HG03565 (cell line): Measurements from ENCODE around the gene TMEM154.

Source experiments
- ATAC-seq: cut with Tn5 transposase; IDR thresholded peaks from one replicate; pipeline ENCODE4 v1.9.1; 2021; ENCODE audit warnings: mild to moderate bottlenecking, moderate library complexity; ENCODE audit not compliant: unreplicated experiment

TMEM154 gene, protein sequence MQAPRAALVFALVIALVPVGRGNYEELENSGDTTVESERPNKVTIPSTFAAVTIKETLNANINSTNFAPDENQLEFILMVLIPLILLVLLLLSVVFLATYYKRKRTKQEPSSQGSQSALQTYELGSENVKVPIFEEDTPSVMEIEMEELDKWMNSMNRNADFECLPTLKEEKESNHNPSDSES

DNA sequence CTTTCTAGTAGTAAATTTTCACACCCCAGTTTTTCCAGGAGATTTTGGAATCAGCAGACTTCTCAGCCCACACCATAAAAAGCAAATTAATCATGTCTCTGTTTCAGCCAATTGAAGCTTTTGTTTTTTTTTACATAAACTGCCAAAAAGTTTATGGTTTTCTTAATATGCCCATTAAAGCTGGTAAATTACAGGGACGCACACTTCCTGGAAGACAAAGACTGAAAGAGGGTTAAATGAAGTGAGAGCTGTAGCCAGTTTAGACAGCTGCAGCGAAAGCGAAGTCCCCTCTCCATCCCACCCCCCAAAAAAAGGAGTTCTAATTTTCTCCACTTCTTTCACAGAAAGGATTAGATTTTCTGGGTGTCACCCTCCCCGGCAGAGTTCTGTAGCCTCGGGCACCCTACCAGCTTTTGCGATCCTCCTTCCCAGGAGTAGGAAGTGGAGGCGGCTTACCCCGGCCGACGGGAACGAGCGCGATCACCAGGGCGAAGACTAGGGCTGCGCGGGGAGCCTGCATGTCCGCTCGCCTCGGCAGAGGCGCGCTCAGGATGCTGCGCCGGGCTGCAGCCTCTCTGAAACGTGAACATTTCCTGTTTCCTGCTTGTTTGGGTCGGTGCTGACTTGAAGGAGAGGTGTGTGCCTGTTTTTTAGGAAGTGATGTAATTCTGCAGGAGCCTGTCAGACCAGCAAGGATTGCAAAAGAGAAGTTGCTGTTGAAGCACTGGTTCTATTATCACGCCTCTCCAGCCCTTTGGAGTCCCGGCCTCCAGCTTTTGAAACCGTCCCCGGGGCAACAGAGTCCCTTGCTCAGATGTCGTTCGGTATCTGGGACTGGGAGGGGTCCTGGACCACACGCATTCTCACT lies at the start of gene TMEM154:
Gene TMEM154 (minus strand): TSS at position 584 of the 868 bp plus-strand sequence. CDS start 64 bp downstream, at position 520.
- peak; percentile 56 for ATAC-seq

DNA sequence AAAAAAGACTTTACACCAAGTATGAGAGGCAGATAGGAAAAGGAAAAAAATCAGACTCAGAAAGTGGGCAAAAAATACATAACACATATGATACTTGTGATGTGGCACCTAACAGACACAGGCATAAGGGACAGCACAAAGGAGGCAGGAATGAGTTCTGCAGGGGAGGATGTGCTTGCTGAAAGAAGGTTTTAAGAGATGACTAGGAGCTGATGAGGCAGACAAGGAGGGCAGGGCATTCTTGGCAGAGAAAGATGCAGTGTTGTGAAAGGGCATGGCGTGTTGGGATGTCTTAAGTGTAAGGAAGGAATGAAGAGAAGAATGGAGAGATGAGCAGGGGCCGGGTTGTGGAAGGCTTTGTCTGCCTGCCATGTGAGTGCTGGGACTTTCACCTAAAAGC lies 49.7 kb upstream of the TMEM154 start:
- no peak for ATAC-seq

DNA sequence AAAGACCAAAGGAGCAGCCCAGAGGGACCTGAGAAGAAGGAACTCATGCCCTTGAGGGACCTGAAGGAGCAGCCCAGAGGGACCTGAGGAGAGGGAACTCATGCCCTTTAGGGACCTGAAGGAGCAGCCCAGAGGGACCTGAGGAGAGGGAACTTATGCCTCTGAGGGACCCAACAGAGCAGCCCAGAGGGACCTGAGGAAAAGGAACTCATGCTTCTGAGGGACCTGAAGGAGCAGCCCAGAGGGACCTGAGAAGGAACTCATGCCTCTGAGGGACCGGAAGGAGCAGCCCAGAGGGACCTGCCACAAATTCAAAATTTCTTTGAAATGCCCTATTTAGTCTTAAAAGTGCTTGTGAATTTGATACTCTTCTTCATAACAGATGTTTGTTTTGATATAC lies 48.5 kb upstream of the TMEM154 start:
- ATAC-seq = no peak

DNA sequence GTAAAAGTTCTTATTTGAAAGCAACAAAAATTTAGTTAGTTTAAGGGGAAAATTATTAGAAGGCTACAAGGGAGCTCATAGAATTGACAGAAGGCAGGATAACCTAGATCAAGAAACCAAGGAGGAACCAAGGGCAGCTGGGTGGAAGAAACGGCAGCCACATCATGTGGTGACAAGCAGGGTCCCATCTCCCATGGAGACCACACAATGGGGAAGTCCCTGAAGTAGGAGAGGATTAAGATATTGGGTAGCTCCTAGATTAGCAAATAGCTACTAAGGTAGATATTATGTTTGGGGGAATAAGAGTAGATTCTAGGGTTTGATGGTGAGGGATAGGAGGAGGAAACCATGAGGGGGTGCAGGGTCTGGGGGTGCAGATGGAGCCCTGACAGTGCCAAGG lies 48.0 kb upstream of the TMEM154 start:
- ATAC-seq = no peak

DNA sequence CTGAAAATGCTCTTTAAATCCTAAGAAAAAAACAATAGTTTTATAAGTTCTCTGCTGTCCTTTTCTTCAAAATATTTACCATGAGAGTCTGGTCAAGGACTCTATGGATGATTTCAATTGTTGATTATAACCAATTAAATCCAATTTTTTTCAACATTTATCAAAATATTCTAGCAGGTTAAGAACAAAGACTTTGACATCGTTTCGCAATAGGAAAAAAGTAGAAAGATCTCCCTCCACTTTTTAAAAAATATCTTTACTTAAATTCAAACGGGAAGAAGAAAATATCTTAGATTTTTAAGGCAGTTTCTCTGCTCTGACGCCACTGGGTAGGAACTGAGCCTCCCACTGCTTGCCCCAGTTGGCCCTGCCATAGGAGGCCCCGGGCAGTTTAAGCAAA lies 44.7 kb upstream of the TMEM154 start:
- no peak for ATAC-seq

DNA sequence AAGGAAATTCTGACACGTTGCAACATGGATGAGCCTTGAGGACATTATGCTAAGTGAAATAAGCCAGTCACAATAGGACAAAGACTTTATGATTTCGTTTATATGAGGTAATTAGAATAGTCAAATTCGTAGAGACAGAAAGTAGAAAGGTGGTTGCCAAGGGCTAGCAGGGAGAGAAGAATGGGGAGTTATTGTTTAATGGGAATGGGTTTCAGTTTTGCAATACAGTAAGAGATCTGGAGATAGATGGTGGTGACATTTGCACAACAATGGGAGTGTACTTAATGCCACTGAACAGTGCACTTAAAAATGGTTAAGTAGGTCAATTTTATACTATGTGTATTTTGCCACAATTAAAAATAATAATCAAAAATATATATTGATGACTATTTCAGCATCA lies 43.4 kb upstream of the TMEM154 start:
- no peak for ATAC-seq

DNA sequence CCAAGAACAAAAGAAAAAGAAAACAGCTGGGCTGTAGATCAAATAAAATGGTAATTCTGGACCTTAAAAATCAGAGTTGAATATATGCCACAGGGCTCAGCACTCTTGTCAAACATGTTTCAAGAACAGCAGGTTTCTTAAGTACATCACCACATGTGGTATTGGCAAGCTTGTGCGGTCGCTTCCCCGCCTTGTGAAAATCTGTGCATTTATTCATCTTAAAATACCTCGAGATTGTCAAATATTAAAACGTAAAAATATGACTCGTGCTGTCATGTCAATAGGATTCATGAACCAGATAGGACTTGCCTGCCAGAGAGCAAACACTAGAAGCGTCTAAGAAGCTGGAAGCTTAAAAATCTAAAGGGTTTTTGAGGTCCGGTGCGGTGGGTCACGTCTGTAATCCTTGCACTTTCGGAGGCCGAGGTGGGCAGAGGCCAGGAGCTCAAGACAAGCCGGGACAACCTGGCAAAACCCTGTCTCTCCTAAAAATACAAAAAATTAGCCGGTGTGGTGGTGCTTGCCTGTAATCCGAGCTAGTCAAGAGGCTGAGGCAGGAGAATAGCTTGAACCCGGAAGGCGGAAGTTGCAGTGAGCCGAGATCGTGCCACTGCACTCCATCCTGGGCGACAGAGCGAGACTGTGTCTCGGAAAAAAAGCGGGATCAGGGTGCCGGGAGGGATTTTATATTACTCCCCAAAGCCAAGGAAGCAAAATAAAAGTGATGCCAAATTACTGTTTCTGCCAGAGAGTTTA lies 40.2 kb upstream of the TMEM154 start:
- ATAC-seq = no peak

DNA sequence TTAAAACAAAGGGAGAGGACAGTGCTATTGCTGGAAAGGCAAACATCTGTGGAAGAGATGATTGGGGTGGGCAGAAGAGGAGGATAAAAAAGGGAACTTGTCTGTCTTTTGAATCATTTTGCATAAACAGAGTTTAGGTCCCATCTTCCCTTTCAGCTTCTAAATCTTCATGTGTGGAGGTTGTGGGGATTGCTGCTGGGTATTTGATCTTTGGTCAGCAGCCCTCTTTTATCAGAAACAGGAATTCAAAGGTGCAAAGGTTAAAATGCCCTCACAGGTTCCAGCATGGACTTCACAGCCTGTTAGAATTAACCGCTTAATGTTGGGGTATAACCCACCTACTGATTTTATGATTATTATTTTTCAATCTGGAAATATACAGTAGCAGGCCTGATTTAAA lies 39.5 kb upstream of the TMEM154 start:
- ATAC-seq = no peak

DNA sequence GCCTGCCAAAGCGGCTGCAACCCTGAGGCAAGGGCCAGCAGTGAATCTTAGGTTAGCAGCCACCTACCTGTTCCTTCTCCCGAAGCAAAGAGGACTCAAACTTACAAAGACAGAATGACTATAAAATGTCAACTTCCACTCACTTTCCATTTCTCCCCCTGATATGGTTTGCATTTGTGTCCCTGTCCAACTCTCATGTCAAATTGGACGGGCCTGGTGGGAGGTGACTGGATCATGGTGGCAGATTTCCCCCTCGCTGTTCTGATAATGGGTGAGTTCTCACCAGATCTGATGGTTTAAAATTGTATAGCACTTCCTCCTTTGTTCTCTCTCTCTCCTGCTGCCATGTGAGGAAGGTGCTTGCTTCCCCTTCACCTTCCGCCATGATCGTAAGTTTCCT lies 35.3 kb upstream of the TMEM154 start:
- ATAC-seq = no peak

DNA sequence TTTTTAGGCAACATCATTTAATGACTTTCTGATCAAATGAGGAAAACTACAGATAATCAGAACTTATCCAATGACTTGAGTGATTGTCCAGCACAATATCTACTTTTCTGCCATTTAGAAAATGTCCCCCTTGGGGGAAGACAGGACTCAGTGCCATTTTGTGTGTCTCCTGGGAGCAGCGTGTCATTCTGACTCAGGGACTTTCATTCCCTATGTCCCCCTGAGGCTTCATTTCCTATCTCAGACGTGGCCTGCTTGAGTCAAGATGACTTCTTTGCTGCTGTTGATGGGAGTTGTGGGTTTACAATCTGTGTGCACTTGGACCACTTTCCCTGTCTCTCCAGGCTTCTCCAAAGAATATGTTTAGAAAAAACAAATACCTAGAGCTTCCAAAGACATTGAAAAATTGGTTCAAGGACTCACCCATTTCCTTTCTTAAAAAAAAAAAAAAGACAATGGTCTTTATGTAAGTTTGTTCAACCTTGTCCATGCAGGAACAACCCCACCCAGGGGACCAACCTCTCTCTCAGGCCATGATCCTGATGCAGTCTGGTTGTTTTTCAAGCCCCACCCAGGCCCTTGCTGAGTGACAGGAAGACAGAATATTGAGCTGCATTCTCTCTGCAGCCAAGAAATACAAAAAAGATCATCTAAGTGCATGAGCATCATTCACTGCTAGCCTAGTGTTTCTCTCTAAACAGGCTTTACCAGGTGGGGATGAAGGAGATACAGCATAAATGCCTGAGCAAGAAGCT lies 34.3 kb upstream of the TMEM154 start:
- ATAC-seq = no peak

DNA sequence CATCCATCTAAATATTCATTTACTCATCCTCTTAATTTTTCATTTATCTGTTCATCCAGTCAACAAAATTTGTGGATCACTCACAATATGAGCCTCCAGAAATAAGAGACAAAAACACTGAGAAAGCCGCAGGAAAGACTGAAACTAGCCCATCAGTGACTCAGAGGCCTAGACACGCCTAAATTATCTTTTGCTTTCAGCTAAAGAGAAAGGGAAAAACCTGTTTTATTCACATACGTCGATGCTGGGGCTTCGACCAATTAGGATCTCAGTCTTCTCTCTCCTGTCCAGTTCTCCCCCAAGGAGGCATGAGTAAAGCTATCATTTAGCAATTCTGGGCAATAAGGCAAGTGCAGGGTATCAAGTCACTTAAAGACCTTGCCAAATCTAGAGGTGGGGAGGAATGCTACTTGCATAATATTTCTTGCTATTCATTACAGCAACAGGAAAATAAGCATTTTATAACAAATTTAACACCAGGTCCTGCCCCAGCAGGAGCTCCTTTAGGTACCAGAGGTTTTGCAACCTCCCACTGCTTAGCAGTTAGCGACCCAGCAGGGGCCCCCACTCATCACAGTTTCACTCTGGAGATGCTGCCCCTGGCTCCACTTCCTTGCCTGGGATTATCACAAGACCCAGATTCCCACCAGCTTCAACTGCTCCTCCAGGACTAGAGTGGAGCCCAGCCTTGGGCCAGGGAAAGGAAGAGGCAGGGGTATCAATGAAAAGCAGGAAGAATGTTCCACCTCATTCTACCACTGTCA lies 30.1 kb upstream of the TMEM154 start:
- peak; percentile 54 for ATAC-seq

DNA sequence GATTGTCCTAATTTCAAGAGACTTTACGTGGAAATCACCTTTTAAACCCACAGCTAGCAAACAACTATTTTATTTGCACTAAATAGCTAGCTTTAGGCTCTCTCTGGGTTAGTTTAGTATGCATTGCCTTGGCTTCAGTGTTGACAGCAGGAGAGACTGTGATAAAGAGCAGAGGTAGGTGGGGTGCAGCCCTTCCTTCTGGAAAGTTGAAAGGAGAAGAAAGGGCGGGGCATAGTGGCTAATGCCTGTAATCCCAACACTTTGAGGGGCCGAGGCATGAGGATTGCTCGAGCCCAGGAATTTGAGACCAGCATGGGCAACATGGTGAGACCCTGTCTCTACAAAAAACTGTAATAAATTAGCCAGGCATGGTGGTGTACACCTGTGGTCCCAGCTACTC lies 29.0 kb upstream of the TMEM154 start:
- no peak for ATAC-seq

DNA sequence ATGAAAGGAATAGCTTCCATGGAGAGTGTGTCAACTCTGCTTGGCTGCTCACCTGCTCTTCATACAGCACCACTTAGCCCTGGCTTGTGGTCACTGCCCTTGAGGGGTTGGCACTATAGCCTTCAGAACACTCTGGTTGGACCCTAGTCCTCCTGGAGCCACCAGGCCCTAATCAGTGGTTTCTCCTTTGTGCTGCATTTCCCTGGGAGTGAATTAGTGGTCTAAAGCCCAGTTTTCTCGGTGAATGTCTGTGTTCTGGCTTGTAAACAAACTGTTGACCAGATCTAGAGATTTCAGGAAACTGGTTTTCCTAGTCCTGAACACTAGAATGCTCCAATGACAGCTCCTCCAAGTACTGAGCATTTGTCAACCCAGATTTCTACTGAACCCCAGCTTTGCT lies 28.6 kb upstream of the TMEM154 start:
- no peak for ATAC-seq

DNA sequence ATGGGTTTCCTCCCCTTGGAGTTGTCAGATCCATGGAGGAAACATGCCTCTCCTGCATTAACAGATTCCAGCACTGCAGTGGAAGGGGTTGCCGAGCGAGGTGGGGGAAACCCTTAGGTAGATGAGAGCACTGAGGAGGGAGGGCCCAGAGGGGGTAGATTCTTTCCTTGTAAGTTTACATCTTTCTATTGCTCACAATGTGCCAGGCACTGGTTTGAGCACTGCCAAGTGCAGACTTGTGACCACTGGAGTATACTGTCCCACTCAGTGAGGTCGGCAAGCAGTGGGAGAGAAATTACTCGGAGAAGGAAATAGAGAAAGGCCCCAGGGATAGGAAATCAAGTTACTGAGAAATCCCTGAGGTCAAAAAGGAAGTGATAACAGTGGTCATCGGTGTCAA lies 27.8 kb upstream of the TMEM154 start:
- ATAC-seq = no peak

DNA sequence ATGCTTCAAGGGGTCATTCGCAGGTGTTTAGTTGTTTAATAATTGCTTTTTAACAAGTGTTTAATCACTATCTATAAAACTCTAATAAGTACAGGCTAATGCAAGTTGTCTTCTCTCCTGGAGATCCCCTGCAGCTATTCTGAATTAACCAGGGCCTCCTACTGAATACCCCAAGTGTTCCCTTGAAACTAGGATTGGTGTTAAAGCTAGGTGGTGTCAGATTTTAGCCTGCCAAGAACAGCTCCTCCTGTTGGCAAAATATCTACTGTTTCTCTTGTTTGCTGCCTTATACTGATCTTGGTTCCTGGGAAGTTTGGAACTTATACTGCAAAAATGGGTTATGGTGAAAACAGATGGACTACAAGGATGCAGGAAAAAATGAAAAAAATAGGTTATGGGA lies 26.1 kb upstream of the TMEM154 start:
- ATAC-seq = no peak

DNA sequence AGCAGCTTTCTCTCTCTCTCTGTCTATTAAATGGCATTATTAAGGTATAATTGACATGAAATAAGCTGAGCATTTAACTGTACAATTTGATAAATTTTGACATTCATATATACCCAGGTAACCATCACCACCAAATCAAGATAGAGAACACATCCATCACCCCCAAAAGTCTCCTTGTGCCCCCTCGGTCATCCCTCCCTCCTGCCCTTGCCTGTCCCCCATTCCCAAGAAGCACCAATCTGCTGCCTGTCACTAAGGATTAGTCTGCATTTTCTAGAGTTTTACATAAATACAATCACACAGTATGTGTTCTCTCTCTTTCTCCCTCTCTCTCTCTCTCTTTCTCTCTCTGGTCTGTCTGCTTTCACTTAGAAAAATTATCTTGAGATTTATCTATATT lies 25.0 kb upstream of the TMEM154 start:
- no peak for ATAC-seq

DNA sequence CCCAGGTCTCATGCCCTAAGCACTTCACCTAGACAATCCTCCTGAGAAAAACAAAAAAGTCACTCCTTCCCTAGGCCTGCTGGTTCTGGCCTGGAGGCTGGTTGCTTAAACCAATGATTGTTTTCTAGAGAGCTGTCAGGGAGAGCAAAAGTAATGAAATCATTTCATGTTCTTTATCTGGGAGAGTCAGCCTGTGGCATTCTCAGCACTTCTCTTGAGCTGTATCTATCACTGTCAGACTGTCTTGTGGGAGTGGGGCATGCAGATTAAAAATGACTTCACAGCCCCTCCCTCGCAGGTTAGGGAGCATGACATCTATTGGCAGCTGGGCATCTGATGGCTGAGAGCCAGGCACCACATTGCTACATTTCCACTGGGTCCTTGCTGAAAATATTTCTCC lies 20.4 kb upstream of the TMEM154 start:
- ATAC-seq = no peak

DNA sequence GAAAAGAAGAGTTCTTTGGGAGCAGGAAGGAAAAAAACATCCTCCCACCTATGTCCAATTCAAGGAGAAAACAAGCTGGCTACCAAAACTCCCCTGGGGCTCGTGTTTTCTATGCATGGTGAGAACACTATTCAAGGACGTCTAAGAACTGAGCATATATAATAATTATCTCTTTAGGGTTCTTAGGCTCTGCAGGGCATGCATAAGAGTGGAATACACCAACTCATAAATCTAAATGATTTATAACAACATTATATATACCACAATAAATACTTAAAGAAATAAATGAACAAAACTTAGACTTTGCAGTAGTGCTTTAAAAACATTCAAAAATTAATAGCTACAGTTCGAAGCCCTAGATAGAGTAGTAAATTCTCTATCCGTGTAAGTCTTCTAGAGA lies 19.5 kb upstream of the TMEM154 start:
- ATAC-seq = no peak

DNA sequence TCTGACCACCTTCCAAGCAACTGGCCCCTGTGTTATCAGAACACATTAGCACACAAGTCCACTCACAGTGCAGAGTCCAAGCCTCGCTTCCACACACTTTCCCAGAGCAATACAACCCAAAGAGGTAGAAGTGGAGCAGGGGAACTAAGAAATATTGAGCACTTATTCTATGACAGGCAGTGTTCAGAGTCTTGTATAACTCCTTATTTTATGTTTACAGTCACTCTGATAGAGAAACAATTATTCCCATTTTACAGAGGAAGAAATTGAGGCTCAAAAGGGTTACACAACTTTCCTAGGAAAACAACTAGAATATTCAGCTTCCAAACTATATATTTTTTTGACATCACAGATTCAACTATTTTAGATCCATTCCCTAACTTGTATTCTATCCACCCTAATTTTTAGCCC lies 18.3 kb upstream of the TMEM154 start:
- no peak for ATAC-seq

DNA sequence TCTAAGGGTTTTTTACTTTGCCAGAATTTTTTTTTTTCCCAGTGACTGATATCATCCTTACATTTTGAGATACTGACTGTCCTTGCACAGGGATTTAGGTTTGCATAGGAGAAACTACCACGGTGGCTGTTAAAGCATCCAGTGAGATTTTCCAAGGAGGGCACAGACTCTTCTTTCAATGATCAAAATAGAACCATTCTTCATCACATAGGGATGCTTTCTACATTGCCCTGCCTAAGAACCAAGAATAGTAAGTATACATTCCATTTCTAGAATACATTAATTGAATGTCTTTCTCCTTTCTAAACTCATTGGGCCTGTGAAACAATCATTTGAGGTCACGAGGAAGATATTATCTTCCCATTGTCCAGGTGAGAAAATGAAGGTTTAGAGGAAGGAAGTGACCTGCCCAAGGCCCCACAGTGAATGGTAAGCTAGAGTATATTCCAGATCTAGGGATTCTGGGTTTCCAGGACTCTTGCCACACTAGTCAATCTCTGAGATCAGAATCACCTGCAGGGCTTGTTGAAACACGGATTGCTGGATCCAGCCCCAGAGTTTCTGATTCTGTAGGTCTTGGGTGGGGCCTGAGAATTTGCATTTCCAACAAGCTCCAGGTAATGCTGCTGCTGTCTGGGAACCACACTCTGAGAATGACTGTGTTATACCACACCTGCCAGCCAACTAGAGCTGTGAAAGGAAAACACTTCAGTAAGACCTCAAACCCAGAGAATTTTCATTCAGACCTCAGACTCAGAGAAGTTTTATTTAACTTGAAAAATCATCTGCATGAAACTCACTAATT lies 17.7 kb upstream of the TMEM154 start:
- ATAC-seq = peak; percentile 0
